ENCODE data around the gene VAV2.

DNA sequence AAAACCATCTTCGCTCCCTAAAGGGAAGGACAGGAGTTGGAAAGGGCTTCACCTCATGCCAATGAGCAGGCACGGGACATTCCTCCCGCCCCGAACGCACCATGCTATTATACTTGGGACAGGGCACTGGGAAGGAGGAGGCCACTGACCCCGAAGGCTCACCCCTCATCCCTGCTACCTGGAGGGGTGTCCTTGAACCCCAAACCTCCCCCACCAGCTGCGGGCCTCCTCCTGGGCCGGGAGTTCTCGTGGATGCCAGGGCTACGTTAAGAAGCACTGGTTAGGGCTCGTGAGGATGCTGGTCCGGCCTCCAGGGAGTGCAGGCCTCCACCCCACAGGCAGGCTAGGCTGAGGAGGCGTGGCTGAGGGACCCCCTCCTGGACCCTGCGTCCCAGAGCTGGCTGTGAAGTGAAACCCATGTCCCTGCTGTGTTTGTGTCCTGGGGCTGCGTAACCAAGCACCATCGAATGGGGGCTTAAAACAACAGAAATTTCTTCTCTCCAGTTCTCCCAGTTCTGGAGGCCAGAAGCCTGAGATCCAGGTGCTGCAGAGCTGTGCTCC lies 142.9 kb downstream of the VAV2 start:
- TF ChIP-seq CTCF (IDR thresholded peaks at IDR 0.05): no peak
- TF ChIP-seq, protein P1, sequence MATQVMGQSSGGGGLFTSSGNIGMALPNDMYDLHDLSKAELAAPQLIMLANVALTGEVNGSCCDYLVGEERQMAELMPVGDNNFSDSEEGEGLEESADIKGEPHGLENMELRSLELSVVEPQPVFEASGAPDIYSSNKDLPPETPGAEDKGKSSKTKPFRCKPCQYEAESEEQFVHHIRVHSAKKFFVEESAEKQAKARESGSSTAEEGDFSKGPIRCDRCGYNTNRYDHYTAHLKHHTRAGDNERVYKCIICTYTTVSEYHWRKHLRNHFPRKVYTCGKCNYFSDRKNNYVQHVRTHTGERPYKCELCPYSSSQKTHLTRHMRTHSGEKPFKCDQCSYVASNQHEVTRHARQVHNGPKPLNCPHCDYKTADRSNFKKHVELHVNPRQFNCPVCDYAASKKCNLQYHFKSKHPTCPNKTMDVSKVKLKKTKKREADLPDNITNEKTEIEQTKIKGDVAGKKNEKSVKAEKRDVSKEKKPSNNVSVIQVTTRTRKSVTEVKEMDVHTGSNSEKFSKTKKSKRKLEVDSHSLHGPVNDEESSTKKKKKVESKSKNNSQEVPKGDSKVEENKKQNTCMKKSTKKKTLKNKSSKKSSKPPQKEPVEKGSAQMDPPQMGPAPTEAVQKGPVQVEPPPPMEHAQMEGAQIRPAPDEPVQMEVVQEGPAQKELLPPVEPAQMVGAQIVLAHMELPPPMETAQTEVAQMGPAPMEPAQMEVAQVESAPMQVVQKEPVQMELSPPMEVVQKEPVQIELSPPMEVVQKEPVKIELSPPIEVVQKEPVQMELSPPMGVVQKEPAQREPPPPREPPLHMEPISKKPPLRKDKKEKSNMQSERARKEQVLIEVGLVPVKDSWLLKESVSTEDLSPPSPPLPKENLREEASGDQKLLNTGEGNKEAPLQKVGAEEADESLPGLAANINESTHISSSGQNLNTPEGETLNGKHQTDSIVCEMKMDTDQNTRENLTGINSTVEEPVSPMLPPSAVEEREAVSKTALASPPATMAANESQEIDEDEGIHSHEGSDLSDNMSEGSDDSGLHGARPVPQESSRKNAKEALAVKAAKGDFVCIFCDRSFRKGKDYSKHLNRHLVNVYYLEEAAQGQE (IDR thresholded peaks at IDR 0.05; ENCODE audit: insufficient read depth in 1 of 2, low read depth in 2 of 2, low read length in 1 of 2): no peak
